HT1080 (cell line): Measurements from ENCODE around the gene COG5. TPM values are rescaled to one million over a fixed set of nuclear protein-coding genes. Genes with fewer than 3 reads are reported as not detected.

Experiments used
- DNase-seq: peaks from one replicate; pipeline ENCODE4 v3.0.0-alpha.2; 2015; ENCODE audit warnings: low read depth
- total RNA-seq: library from RNA; depleted of rRNA; stranded (reverse); fragments of >200 nt; shearing (Covaris generic); gene quantifications from 2 replicates; pipeline ENCODE4 v1.2.3, GENCODE V29; 2014

The COG5 gene
- total RNA-seq, 1 experiment from 2014 or later: 28.2 TPM

DNA sequence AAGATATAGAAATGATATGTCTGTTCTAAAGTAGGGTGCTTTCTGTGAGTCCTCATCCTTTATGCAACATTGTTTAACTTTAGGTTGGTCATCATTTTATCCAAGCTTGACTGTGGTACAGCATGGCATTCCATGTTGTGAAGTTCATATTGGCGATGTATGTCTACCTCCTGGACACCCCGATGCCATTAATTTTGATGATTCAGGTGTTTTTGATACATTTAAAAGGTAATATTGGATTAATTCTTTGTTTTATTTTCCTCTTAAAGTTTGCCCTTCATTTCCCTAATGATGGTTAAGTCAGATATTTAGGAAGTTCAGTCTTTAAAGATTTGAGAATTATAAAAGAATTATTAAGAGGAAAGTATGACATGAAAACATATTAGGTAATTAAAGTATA lies 373.6 kb downstream of the COG5 start:
- DNase-seq: no peak

DNA sequence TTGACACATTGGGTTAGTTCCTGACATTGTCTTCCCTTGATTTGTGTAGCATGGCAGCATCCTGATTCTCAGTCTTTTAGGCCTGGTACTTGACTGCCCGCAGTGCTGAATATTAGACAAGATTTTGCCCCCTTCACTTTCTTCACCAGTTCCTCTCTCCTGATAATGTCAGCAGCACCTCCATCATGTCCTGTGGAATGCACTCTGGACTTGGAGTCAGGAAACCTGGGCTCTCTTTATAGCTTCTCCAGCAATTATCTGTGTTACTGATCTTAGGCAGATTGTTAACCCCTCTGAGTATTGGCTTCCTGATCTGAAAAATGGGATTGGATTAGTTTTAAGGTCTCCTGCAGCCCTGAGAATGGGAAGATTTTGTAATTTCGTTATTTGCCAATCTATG lies 375.9 kb downstream of the COG5 start:
- no peak for DNase-seq

DNA sequence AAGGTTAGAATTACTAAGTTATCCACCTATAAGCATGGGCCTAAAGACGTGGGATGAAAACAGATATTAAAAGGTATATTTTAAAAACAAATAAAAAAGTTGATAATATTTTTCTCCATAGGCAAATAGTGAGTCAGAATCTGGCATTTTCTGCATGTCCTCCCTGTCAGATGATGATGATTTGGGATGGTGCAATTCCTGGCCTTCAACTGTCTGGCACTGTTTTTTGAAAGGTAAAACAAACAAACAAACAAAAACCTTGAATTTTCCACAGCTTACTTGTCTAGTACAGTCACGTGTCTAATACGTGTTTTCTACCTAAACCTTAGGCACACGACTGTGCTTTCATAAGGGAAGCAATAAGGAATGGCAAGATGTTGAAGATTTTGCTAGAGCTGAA lies 377.5 kb downstream of the COG5 start:
- no peak for DNase-seq

DNA sequence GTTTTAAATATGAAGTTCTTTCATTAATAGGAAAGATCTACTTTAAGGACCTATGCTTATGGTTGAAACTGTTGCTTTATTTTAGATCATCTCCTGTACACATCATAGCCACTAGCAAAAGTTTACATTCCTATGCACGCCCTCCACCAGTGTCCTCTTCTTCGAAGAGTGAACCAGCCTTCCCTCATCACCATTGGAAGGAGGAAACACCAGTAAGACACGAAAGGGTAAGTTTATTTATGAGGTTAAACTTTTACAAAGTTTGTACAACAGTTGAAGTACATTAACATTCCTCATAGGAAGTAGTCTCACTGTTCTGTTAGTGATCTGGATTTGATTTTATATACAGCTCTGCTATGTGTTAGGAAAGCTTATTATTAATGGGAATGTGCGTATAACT lies 378.0 kb downstream of the COG5 start:
- DNase-seq: no peak

DNA sequence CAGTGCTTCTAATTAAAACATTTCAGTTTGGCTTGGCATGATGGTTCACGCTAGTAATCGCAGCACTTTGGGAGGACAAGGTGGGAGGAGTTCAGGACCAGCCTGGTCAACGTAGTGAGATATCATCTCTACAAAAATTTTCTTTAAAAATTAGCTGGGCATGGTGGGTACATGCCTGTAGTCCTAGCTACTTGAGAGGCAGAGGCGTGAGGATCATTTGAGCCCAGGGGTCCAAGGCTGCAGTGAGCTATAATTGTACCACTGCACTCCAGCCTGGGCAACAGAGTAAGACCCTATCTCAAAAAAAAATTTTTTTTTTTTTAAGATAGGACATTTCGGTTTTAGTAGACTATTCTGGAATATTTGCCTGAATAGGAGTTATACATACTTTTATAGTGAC lies 382.5 kb downstream of the COG5 start:
- DNase-seq: no peak

DNA sequence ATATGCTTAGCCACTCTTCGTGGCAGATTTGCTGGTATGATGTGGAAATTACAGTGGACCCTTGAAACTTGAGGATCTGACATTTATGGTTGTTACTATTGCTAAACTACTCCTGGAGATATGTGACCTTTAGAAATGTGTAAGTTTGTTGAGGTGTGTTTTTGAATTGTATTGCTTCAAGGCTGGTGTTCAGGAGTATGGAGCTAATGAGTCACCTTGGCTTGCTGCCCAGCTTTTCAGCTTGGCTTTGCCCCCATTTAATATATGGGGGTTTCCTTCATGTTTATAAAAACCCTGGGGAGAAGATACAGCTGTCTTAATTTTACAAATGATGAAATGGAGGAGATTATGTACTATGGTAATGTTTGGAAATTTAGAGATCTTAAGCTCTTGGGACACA lies 383.3 kb downstream of the COG5 start:
- peak; percentile 73 for DNase-seq

DNA sequence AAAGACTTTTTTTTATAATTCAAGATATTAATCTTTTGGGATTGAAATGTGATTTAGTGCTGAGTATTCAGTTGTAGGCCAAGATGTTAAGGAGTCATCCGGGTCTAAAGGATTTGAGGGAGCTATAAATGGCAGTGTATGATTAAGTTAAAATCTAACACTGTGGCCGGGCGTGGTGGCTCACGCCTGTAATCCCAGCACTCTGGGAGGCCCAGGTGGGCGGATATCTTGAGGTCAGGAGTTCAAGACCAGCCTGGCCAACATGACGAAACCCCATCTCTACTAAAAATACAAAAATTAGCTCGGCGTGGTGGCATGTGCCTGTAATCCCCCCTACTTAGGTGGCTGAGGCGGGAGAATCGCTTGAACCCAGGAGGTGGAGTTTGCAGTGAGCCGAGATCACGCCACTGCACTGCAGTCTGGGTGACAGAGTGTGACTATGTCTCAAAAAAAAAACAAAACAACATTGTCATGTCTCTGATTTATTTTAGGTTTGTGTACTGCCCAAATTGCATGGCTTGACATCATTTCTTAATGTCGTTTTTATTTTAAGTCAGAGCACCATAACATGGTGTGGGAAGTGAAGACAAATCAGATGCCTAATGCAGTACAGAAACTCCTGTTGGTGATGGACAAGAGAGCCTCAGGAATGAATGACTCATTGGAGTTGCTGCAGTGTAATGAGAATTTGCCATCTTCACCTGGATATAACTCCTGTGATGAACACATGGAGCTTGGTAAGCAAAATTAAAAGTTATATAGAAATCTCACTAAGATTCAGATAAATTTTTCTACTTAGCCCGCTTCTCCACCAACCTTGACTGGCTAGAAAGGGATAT lies 384.2 kb downstream of the COG5 start:
- peak; percentile 49 for DNase-seq

DNA sequence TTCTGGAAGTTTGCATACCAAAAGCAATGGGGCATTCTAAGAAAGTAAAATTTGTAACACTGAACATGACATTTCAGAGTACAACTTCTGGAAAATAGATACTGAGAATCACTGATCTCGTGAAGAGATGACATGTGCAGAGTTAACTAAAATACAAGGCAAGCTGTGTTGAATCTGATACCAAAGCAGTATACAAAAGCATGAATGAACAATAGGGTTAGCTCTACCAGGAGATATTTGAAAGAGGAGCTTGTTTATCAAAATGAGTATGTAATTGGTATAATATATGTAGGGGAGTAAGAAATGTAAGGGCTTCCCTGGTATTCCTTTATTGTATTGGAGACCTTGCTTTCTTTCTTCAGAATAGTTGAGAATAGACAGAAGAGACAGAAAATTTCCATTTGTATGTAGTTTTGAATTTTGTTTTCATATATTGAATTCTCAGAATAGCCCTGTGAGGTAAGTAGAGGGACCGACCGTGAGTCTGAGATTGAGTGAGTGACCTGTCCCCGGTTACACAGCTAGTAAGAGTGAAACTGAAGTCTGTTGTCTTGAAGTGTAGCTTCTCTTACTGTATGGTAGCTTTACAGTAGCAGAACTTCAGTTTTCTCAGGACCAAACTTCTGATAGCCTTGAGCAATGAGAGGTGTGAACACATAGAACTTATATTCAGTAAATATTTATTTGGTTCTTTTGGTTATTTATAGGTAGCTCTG lies 389.9 kb downstream of the COG5 start:
- DNase-seq: no peak

DNA sequence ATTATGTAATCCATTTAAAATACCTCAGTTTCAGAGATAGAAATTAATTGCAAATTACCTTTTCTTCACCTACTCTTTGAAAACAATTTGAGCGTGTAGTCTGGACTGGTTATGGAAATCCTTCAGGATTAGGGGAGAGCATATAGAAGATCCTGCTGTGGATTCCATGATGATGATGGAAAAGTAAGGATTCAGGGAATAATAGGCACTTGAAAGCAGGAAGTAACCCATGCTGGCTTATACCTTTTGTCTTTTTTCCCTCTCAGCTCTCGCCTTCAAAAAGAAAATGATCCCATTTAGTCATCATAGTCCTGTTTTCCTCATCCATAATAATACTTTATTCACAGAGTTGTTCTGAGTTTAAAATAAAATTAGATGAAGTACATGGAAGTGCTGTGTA lies 390.5 kb downstream of the COG5 start:
- no peak for DNase-seq

DNA sequence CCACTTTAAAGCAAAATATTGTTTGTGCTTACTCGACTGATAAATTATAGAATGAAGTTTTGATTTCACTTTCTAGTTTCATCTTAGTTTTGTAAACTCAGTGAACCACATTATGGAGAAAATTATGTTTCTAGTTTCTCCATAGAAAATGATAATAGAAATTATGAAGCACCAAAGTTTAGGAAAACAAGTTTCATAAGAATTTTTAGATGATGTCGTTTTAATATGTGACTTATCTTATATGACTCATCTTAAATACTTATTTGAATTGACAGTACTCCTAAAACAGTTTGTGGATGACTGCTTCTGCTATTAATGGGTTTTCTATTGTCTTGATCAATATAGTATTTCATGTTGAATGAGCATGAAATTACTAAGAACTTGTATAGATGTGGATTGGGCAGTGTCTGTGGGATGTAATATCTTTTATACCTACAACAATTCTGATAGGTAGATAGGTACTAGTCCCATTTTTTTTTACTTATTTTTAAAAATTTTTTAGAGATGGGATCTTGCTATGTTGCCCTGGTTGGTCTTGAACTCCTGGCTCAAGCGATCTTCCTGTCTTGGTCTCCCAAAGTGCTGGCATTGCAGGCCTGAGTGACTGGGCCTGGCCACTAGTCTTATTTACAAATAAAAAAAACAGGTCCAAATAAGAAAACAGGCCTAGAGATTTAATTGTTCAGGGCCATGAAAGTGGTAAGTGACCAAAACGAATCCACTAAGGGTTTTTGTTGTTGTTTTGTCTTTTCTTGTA lies 391.3 kb downstream of the COG5 start:
- no peak for DNase-seq

DNA sequence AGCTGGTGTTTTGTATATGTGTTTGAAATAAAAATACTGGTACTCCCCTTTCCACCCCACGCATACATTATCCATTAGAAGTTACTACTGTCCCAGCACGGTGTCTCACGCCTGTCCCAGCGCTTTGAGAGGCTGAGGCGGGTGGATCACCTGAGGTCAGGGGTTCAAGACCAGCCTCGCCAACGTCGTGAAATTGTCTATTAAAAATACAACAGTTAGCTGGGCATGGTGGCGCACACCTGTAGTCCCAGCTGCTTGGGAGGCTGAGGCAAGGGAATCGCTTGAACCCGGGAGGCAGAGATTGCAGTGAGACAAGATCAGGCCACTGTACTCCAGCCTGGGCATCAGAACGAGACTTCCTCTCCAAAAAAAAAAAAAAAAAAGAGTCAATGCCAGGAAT lies 392.2 kb downstream of the COG5 start:
- DNase-seq: no peak

DNA sequence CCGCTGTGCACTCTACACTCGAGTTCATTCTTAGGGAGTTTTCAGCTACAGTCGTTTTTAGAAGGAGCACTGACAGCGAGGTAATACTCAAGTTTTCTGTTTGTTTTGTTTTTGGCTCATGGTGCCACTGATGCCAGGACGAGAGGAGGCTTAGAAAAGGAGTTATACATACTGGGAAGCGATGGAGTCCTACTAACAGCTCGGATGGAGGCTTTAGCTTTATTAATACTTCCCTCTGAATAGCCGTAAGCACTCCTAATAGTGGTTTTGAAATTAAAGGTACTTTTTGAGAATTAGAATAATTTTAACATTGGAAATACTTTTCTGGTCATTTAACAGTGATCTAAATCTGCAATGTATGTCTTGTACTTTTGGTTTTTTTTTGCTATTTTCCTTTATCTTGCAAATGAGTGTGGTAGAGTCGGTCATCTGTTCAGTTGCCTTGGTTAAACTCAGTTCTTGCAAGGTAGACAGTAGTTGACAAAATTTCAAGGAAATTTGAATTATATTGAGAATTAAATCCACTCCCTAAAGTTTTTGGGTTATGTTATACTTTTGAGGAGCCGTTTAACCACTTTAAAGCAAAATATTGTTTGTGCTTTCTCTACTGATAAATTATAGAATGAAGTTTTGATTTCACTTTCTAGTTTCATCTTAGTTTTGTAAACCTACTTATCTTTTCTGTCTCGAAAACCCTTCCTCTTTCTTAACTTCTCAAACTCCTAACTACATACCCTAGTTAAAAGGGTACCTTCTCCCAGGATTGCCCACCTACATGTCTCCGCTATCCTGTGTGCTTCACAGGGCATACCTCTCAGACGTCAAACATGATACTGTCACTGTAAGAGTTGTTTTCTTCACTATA lies 393.4 kb downstream of the COG5 start:
- DNase-seq: no peak

DNA sequence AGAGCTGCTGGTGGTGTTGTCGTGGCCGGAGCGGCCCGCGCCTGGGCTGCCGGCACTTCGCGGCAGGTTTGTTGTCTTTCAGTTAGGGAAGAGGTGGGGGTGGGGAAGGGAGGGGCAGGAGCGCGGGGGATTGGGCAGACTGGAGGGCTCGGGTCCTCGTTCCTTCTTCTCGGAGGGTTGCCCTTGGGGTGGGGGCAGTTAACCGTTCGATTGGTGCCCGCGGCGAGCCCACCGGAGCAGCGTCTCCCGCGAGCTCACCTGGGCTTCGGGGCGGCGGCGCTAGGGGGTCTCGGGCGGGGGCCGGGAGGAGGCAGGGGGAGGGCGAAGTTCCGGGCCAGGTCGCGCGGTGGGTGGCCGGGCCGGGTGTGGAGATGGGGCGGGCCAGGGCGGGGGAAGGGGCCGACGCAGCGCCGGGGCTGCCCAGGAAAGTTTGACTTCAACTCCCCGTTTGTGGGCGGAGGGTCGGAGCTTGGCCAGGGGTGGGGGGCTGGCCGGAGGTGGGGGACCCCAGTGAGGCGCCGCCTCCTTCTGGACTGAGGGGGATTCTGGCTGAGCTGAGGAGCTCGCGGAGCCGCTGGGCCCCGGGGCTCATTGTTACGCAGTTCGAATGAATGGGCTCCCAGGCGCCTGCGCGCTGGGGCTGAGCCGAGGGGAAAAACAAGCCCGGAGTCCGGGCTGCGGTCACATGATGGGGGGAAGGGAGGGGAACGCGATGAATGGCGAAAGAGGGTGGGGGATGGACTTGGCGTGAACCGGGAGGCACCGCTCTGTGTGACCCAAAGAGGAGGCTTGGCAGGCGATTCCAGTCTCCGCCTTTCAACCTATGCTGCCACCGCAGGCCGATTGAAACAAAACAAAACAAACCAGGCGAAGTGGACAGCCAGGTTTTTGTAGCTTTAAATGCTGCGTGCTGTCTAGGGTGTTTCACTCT lies 394.3 kb downstream of the COG5 start:
- peak; percentile 94 for DNase-seq

DNA sequence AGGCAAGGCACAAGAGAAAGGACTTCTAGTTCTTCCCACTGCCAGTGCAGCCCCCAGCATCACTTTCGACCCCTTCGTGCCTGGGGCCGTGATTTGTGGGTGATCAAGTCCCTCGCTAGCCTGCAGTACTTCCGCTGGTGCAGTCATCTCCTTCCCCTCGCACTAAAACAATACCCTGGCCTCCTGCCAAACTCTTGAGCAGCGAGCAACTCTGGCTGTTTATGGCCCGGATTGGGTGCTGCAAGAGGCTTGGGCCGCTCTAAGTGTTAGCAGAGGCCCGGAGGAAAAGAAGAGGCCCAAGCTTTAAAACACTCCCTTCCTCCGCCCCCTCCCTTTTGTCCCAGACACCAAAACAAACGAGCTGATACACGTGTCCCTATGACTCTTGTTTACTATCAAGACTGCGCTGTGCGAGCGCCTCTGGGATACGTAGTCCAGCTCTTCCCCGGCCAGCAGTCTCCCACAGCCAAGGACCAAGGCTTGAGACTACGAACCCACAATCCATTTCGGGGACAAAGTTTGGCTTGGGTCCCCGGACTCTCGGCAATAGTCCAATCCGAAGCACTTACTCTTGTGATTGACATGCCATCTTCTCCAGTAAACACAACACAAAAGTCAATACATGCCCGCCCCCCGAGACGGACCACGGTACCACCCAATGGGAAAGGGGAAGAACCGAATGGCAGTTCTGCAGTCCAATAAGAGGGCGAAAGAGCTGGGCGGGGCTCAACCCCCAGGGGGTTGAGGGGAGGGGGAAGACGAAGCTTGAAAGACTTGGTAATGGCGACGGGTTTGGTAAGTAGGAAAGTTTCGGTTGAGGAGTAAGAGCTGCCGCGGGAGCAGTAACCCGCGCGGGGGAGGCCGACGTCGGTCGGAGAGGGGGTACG lies 395.2 kb downstream of the COG5 start, which contains the start of gene HBP1:
Gene HBP1 (plus strand): TSS at position 771 of the 887 bp plus-strand sequence. CDS start 10,891 bp downstream, outside the sequence.
- peak; percentile 100 for DNase-seq

DNA sequence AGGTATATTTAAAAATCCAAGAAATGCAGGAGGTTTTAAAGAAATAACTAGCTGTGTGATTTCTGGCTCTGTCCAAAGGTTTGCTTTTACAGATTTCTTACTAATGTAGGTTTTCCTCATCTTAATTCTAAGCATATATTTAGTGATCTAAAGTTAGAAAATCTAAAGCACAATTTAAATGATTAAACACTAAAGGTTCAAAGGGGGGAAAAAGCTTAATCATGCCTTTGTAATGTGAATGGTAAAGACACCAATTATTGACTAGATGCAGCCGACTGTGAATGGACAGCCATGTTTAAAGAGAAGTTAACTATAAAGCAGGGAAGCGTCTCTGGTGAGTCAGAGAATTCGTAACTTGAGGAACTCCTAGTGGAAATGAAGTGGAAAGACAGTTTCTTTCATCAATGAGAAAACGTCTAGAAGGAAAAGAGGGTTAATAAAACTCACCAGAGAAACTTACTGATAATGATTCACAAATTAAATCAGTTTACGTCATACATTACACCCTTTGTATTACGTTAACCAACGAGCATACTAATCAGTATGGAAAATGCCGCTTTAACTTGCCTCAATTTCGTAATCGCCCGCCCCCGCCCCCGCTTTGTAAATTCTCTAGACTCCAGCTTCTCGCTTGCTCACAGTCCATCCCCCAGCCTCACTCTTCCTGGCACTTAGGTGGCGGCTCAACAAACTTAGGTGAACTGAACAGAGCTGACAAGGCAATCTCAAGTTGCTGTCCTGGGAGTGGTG lies 396.1 kb downstream of the COG5 start:
- peak; percentile 71 for DNase-seq

DNA sequence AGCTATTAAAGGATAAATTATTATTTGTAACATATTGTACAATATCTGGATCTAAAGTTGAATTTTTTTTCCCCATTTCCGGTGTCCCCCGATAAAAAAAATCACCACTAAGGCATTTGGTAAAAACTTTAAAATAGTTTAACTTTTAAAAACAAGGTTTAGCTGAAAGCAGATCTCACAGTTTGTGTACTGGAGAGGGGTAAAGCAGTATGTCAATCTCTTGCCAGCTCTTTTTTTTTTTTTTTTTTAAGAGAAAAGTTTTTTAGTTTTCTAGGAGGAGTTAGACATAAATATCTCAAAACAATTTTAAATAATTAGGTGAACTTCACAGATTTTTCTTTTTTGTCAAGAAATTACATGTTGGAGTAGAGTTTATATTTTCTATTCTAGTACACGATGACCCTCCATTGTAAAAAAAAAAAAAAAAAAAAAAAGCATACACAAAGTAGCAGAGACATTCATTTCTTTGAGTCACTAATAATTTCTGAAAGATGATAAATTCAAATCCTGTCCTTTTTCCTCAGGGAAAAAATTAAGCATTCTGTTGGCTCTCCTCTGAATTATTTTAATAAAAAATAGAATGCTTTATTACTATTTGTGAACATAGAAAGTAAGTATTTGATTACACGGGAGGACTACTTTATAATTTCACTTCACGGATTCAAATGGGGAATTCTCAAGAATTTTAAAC lies 396.8 kb downstream of the COG5 start:
- no peak for DNase-seq

DNA sequence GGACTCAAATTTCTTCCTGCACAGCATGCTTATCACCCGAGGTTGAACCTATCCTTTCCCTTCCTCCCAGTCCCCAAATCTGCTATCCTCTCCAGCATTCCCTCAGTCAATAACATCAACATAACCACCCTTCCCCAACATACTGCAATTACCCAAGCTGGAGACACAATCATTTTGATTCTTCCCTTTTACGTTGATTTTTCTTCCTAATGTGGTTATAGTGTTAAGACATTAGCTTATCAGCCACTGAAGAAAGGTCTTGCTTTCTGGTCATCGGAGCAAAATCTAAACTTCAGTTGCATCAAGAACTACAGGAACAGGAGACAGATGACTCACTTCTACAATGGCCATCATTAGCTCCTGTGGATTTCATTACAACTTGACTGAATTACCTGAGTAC lies 398.4 kb downstream of the COG5 start:
- DNase-seq: no peak

DNA sequence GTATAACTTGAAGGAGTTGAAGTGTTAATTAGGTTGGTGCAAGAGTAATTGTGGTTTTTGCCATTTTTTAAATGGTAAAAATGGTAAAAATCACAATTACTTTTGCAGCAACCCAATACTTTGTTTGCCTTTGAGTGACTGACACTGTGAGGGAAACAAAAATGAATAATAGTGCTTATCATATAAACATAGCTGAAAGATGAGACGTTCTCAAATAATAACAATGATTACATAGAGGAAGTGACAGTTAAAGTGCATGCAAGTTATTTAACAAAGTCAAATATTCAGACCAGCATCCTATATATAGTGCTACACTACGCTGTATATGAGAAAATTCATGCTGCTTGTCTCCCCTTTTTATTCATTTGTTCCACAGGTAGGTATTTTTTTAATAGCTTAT lies 399.6 kb downstream of the COG5 start:
- no peak for DNase-seq
